SK-N-SH (cell line): ENCODE results near the gene SLC2A8. TPM values are rescaled to one million over a fixed set of nuclear protein-coding genes. Genes with fewer than 3 reads are reported as not detected.

Source experiments
- CTCF ChIA-PET: fragments of 300-600, 350-600 bp; formaldehyde crosslinking; extraction: SDS; loops from one replicate; lab custom pipeline; 2021; lab: Yijun Ruan, JAX
- POLR2A ChIA-PET: fragments of 350-600 bp; sonication (Branson Sonifier 250); formaldehyde crosslinking; extraction: SDS; loops from one replicate; lab custom pipeline; 2020; ENCODE audit warnings: antibody characterized with exemption, inconsistent platforms; lab: Yijun Ruan, JAX
- DNase-seq: peaks from one replicate; pipeline ENCODE4 v3.0.0; 2012
- H2AFZ ChIP-seq: fragments of 200-600 bp; sonication (generic); 2 replicates; pipeline ENCODE4 v1.8.1; 2016; ENCODE audit warnings: antibody characterized with exemption, mild to moderate bottlenecking, low read depth
- H3F3A ChIP-seq: fragments of 200-600 bp; sonication (generic); replicated peaks from 2 replicates; pipeline ENCODE3; 2016; ENCODE audit warnings: antibody characterized with exemption, mild to moderate bottlenecking; ENCODE audit not compliant: insufficient read depth
- H3K27ac ChIP-seq, 2 experiments: fragments of 200-500 bp in 1 of 2; fragments of 200-600 bp in 1 of 2; sonication (Bioruptor generic) in 1 of 2; sonication (generic), shearing (Covaris generic) in 1 of 2; 2 replicates each; pipeline versions ENCODE4 v1.5.1 to v1.6.1; 2014 to 2016; ENCODE audit warnings: low read depth in 2 of 2, inconsistent platforms in 1 of 2, low read length in 1 of 2, mild to moderate bottlenecking in 1 of 2, mixed read lengths in 1 of 2
- H3K27me3 ChIP-seq: fragments of 200-600 bp; sonication (generic), shearing (Covaris generic); 2 replicates; pipeline ENCODE4 v1.6.1; 2016; ENCODE audit warnings: mixed run types; ENCODE audit not compliant: insufficient read depth
- H3K36me3 ChIP-seq, 2 experiments: fragments of 200-500 bp in 1 of 2; fragments of 200-600 bp in 1 of 2; sonication (Bioruptor generic) in 1 of 2; sonication (generic) in 1 of 2; replicated peaks in 1 of 2; 2 replicates each; pipeline versions ENCODE3 to v1.5.1; 2014 to 2016; ENCODE audit warnings: low read length in 1 of 2, mild to moderate bottlenecking in 1 of 2; ENCODE audit not compliant: insufficient read depth in 2 of 2, control insufficient read depth in 1 of 2
- H3K4me1 ChIP-seq, 2 experiments: fragments of 200-500 bp in 1 of 2; fragments of 200-600 bp in 1 of 2; sonication (Bioruptor generic) in 1 of 2; sonication (generic), shearing (Covaris generic) in 1 of 2; 2 replicates each; pipeline versions ENCODE4 v1.5.1 to v1.6.1; 2014 to 2016; ENCODE audit warnings: low read depth in 1 of 2, low read length in 1 of 2, mixed run types in 1 of 2; ENCODE audit not compliant: insufficient read depth in 2 of 2, control insufficient read depth in 1 of 2
- H3K4me2 ChIP-seq: fragments of 200-600 bp; sonication (generic), shearing (Covaris generic); 2 replicates; pipeline ENCODE4 v1.6.1; 2017; ENCODE audit warnings: mixed run types
- H3K4me3 ChIP-seq, 2 experiments: fragments of 200-500 bp in 1 of 2; fragments of 200-600 bp in 1 of 2; sonication (Bioruptor generic) in 1 of 2; sonication (generic), shearing (Covaris generic) in 1 of 2; 2 replicates each; pipeline versions ENCODE4 v1.5.1 to v1.8.1; 2014 to 2016; ENCODE audit warnings: low read depth in 2 of 2, inconsistent platforms in 1 of 2, low read length in 1 of 2, mild to moderate bottlenecking in 1 of 2, mixed read lengths in 1 of 2, moderate library complexity in 1 of 2
- H3K79me2 ChIP-seq: fragments of 200-600 bp; sonication (generic); 2 replicates; pipeline ENCODE4 v1.8.1; 2017; ENCODE audit warnings: mild to moderate bottlenecking; ENCODE audit not compliant: insufficient read depth
- H3K9ac ChIP-seq: fragments of 200-600 bp; sonication (generic); 2 replicates; pipeline ENCODE4 v1.6.1; 2017; ENCODE audit warnings: mixed run types
- H3K9me2 ChIP-seq: fragments of 200-600 bp; sonication (generic); 2 replicates; pipeline ENCODE4 v1.6.1; 2017; ENCODE audit warnings: mixed run types
- H3K9me3 ChIP-seq: fragments of 200-600 bp; sonication (generic); 2 replicates; pipeline ENCODE4 v1.6.1; 2017; ENCODE audit warnings: mixed run types, mild to moderate bottlenecking, moderate library complexity
- H4K20me1 ChIP-seq: fragments of 200-600 bp; sonication (generic); 2 replicates; pipeline ENCODE4 v1.6.1; 2017; ENCODE audit warnings: mild to moderate bottlenecking, mixed run types; ENCODE audit not compliant: insufficient read depth
- CTCF ChIP-seq: fragments of 200-600 bp; sonication (generic); IDR thresholded peaks from 2 replicates; pipeline ENCODE4 v1.6.1; 2017; ENCODE audit warnings: antibody characterized with exemption, mild to moderate bottlenecking, moderate library complexity
- FOSL2 ChIP-seq: IDR thresholded peaks from 2 replicates; pipeline ENCODE4 v1.4.0; 2012; ENCODE audit warnings: low read depth, mild to moderate bottlenecking, moderate library complexity, borderline replicate concordance
- FOXJ3 ChIP-seq: sonication (generic); formaldehyde crosslinking; IDR thresholded peaks from 2 replicates; pipeline ENCODE4 v1.5.1; 2020; ENCODE audit warnings: mild to moderate bottlenecking, missing genetic modification reagents
- GABPA ChIP-seq: IDR thresholded peaks from 2 replicates; pipeline ENCODE4 v1.4.0; 2012; ENCODE audit warnings: low read depth, mild to moderate bottlenecking
- GATA2 ChIP-seq: sonication (generic); formaldehyde crosslinking; IDR thresholded peaks from 2 replicates; pipeline ENCODE4 v1.5.0; 2020; ENCODE audit warnings: mild to moderate bottlenecking, missing genetic modification reagents
- JUND ChIP-seq: IDR thresholded peaks from 2 replicates; pipeline ENCODE4 v1.4.0; 2012
- MAX ChIP-seq: IDR thresholded peaks from 2 replicates; pipeline ENCODE4 v1.4.0; 2012; ENCODE audit warnings: low read depth
- MEF2A ChIP-seq: IDR thresholded peaks from 2 replicates; pipeline ENCODE4 v1.4.0; 2012; ENCODE audit warnings: low read depth, borderline replicate concordance
- NFIC ChIP-seq: IDR thresholded peaks from 2 replicates; pipeline ENCODE4 v1.4.0; 2012; ENCODE audit warnings: borderline replicate concordance
- NRF1 ChIP-seq: IDR thresholded peaks from 2 replicates; pipeline ENCODE4 v1.6.1; 2012; ENCODE audit warnings: low read depth, mild to moderate bottlenecking, low read length
- PBX3 ChIP-seq: IDR thresholded peaks from 2 replicates; pipeline ENCODE4; 2012
- RAD21 ChIP-seq: IDR thresholded peaks from 2 replicates; pipeline ENCODE4 v1.6.1; 2012; ENCODE audit warnings: mild to moderate bottlenecking, low read length
- RCOR1 ChIP-seq: fragments of 150-350 bp; IDR thresholded peaks from 2 replicates; pipeline ENCODE4 v1.6.1; 2017; ENCODE audit warnings: antibody characterized with exemption, low read length
- RFX5 ChIP-seq: IDR thresholded peaks from 2 replicates; pipeline ENCODE4 v1.6.1; 2012; ENCODE audit warnings: mild to moderate bottlenecking, improper control_type of control experiment, low read length
- SIN3A ChIP-seq: IDR thresholded peaks from 2 replicates; pipeline ENCODE4 v1.6.1; 2012; ENCODE audit warnings: low read depth, mild to moderate bottlenecking, low read length, moderate library complexity, borderline replicate concordance
- SMC3 ChIP-seq: IDR thresholded peaks from 2 replicates; pipeline ENCODE4 v1.6.1; 2012; ENCODE audit warnings: low read depth, low read length, improper control_type of control experiment
- TCF12 ChIP-seq: IDR thresholded peaks from 2 replicates; pipeline ENCODE4 v1.4.0; 2012
- TEAD4 ChIP-seq: IDR thresholded peaks from 2 replicates; pipeline ENCODE4 v1.4.0; 2012; ENCODE audit warnings: mild to moderate bottlenecking, borderline replicate concordance; ENCODE audit not compliant: insufficient read depth
- USF1 ChIP-seq: IDR thresholded peaks from 2 replicates; pipeline ENCODE4 v1.4.0; 2012; ENCODE audit warnings: low read depth, borderline replicate concordance
- USF2 ChIP-seq: fragments of 150-350 bp; IDR thresholded peaks from 2 replicates; pipeline ENCODE4 v1.6.1; 2017; ENCODE audit warnings: antibody characterized with exemption, low read length, low read depth, borderline replicate concordance
- ZBTB33 ChIP-seq: IDR thresholded peaks from 2 replicates; pipeline ENCODE4 v1.4.0; 2012; ENCODE audit warnings: low read depth, borderline replicate concordance
- WGBS: methylation state at CpG from one replicate; pipeline ENCODE4 v1.1.6; 2017; ENCODE audit warnings: low lambda C conversion rate; 5-methylcytosine and 5-hydroxymethylcytosine counted together
- polyA plus RNA-seq, 3 experiments: library from polyadenylated mRNA; depleted of rRNA; stranded (reverse); fragments of >200 nt; gene quantifications; 2 replicates each; pipeline ENCODE4 v1.2.3, GENCODE V29; 2012

SLC2A8 gene
- polyA plus RNA-seq, 1 of the 3 experiments (the other 2 are of a cell fraction) = 15.1 TPM

GRCh38 chr9:127395497-127396252, 1.3 kb upstream of the SLC2A8 start (continued):
- TF ChIP-seq PBX3 = no peak
- no peak for TF ChIP-seq ZBTB33
- TF ChIP-seq, all 33 proteins: peak for 0

- Histone ChIP-seq H3K79me2 (peaks cover 17% of the 10 kb centered on the region), H3K27me3 (no peaks in the 10 kb centered on the region), H3F3A (peaks cover 10% of the 10 kb centered on the region), H3K4me1 (peaks cover 7 to 18% of the 10 kb centered on the region in 2 experiments; a peak in 1 of 4 replicates), H3K4me3 (peak overlapping the region; percentile 60 to 62), H3K9me3 (no peaks in the 10 kb centered on the region), H3K9ac (no peak overlapping the region), H3K9me2 (no peaks in the 10 kb centered on the region), H3K36me3 (no peaks in the 10 kb centered on the region), H3K4me2 (peak overlapping the region; percentile 82), H4K20me1 (peaks cover 6% of the 10 kb centered on the region; the same call in 1 of the 2 replicates), H3K27ac (no peak overlapping the region), H2AFZ (peak overlapping the region; percentile 90; the same call in 1 of the 2 replicates)
- no peak for DNase-seq
- POLR2A ChIA-PET = interaction anchor here (0.5 to 1.6 kb wide), 5 partner anchors 27 to 1064 kb away, joined by 3 to 6 read pairs (median 3); partner anchors contain the start of genes LRSAM1, RPL12 and ZNF79
- WGBS = 8% methylated on average over 10 of the region's 27 CpGs
- CTCF ChIA-PET = interaction anchor here (0.8 to 2.1 kb wide), 8 partner anchors 10 to 455 kb away, joined by 3 to 17 read pairs (median 4); no protein-coding TSS in a partner anchor
- no peak for TF ChIP-seq ZBTB33
- TF ChIP-seq GABPA = no peak
- 0 out of 2 replicates have a peak, but pooled peaks have one; percentile 58 for TF ChIP-seq USF2
- TF ChIP-seq SMC3 = no peak
- TF ChIP-seq RFX5 = no peak
- TF ChIP-seq FOSL2 = no peak
- no peak for TF ChIP-seq JUND
- TF ChIP-seq NRF1 = no peak
- no peak for TF ChIP-seq FOXJ3
- peak; percentile 86 for TF ChIP-seq USF1
- TF ChIP-seq GATA2 (CRISPR knock-in tag) = no peak
- TF ChIP-seq RAD21 = no peak
- no peak for TF ChIP-seq SIN3A
- no peak for TF ChIP-seq NFIC
- TF ChIP-seq MEF2A = no peak
- peak; percentile 99 for TF ChIP-seq MAX
- no peak for TF ChIP-seq TCF12
- no peak; the same call in 1 of the 2 replicates for TF ChIP-seq RCOR1
- TF ChIP-seq TEAD4 = no peak
- no peak for TF ChIP-seq CTCF
Observed at GRCh38 chr9:127396253-127396807, 639 bp upstream of the SLC2A8 start.
